Activated T-cell treated with anti-CD3 and anti-CD28 coated beads, Interleukin-2, amount 50 U/mL, for 4 hours (primary cell): ENCODE results near the gene CXCL14. TPM values are rescaled to one million over a fixed set of nuclear protein-coding genes. Genes with fewer than 3 reads are reported as not detected.
A peak's percentile ranks its signal among the peaks of the same experiment; 100 is the strongest.

Experiments used
- ATAC-seq, 2 donors: fragments of 200-7000 bp; cut with Tn5 transposase; one replicate each; pipeline ENCODE4 v1.10.0; 2021
- DNase-seq: peaks from one replicate; pipeline ENCODE4 v3.0.0-alpha.2; 2020
- H3K27me3 Mint-ChIP-seq: one replicate; pipeline ENCODE4 v1.8.0; 2021; ENCODE audit warnings: low read depth, mixed read lengths
- H3K36me3 Mint-ChIP-seq: one replicate; pipeline ENCODE4 v1.8.0; 2022; ENCODE audit warnings: mixed read lengths; ENCODE audit not compliant: insufficient read depth
- H3K4me1 Mint-ChIP-seq: one replicate; pipeline ENCODE4 v1.8.0; 2021; ENCODE audit warnings: low read depth, mixed read lengths
- H3K4me3 Mint-ChIP-seq: one replicate; pipeline ENCODE4 v1.8.0; 2021; ENCODE audit warnings: mild to moderate bottlenecking, moderate library complexity, mixed read lengths
- H3K9me3 Mint-ChIP-seq: one replicate; pipeline ENCODE4 v1.8.0; 2021; ENCODE audit warnings: mixed read lengths
- total RNA-seq, 3 donors: library from RNA; stranded (reverse); gene quantifications; one replicate each; pipeline ENCODE4 v1.2.1, GENCODE V29; 2021

CXCL14 gene
- total RNA-seq = not detected

GRCh38 chr5:135578685-135579341 is at the start of gene CXCL14:
CXCL14 (minus strand) TSS chr5:135578991; CDS start chr5:135578778, 213 bp downstream.
- DNase-seq (no peak), ATAC-seq (peak; percentile 53)
- H3K4me3 Mint-ChIP-seq = no peak within 1 kb of the TSS
- H3K36me3 Mint-ChIP-seq = no peaks in the 10 kb centered on the region
- H3K4me1 Mint-ChIP-seq = no peaks in the 10 kb centered on the region
- no peaks in the 10 kb centered on the region for H3K9me3 Mint-ChIP-seq
- H3K27me3 Mint-ChIP-seq = peaks cover 45% of the 10 kb centered on the region

- ATAC-seq = no peak
- H3K27me3 Mint-ChIP-seq = peaks cover 2% of the 10 kb centered on the region
- no peaks in the 10 kb centered on the region for H3K4me1 Mint-ChIP-seq
- no peaks in the 10 kb centered on the region for H3K9me3 Mint-ChIP-seq
- H3K36me3 Mint-ChIP-seq = no peaks in the 10 kb centered on the region
- DNase-seq = no peak
- H3K4me3 Mint-ChIP-seq = no peak overlapping the region
Measured at GRCh38 chr5:135626636-135627035, 47.8 kb upstream of the CXCL14 start.

GRCh38 chr5:135625961-135626360 is 47.2 kb upstream of the CXCL14 start:
- Mint-ChIP-seq H3K4me1 (no peaks in the 10 kb centered on the region), H3K27me3 (peaks cover 1% of the 10 kb centered on the region), H3K9me3 (peaks cover under 1% of the 10 kb centered on the region), H3K4me3 (no peak overlapping the region), H3K36me3 (no peaks in the 10 kb centered on the region)
- DNase-seq (no peak), ATAC-seq (no peak)

- Mint-ChIP-seq H3K9me3 (peaks cover 4% of the 10 kb centered on the region), H3K4me1 (no peaks in the 10 kb centered on the region), H3K36me3 (no peaks in the 10 kb centered on the region), H3K27me3 (no peaks in the 10 kb centered on the region), H3K4me3 (no peak overlapping the region)
- ATAC-seq (no peak), DNase-seq (no peak)
Measured at GRCh38 chr5:135625486-135625885, 46.7 kb upstream of the CXCL14 start.

GRCh38 chr5:135625061-135625460 is 46.3 kb upstream of the CXCL14 start:
- no peaks in the 10 kb centered on the region for H3K27me3 Mint-ChIP-seq
- ATAC-seq = no peak
- no peak for DNase-seq
- no peaks in the 10 kb centered on the region for H3K4me1 Mint-ChIP-seq
- H3K36me3 Mint-ChIP-seq = no peaks in the 10 kb centered on the region
- H3K9me3 Mint-ChIP-seq = peaks cover 4% of the 10 kb centered on the region
- H3K4me3 Mint-ChIP-seq = no peak overlapping the region

GRCh38 chr5:135623186-135623715 is 44.5 kb upstream of the CXCL14 start:
- no peaks in the 10 kb centered on the region for H3K27me3 Mint-ChIP-seq
- DNase-seq (no peak), ATAC-seq (no peak)
- H3K9me3 Mint-ChIP-seq = peaks cover 18% of the 10 kb centered on the region
- H3K4me3 Mint-ChIP-seq = no peak overlapping the region
- H3K4me1 Mint-ChIP-seq = no peaks in the 10 kb centered on the region
- H3K36me3 Mint-ChIP-seq = no peaks in the 10 kb centered on the region

GRCh38 chr5:135615581-135616260 is 36.9 kb upstream of the CXCL14 start:
- Mint-ChIP-seq H3K9me3 (peaks cover 28% of the 10 kb centered on the region), H3K4me1 (no peaks in the 10 kb centered on the region), H3K4me3 (no peak overlapping the region)

GRCh38 chr5:135615171-135615570 is 36.4 kb upstream of the CXCL14 start:
- no peak for DNase-seq
- H3K36me3 Mint-ChIP-seq = no peaks in the 10 kb centered on the region
- no peak overlapping the region for H3K4me3 Mint-ChIP-seq
- ATAC-seq = no peak
- peaks cover 28% of the 10 kb centered on the region for H3K9me3 Mint-ChIP-seq
- H3K27me3 Mint-ChIP-seq = peaks cover 11% of the 10 kb centered on the region
- H3K4me1 Mint-ChIP-seq = no peaks in the 10 kb centered on the region

More at GRCh38 chr5:135615581-135616260, 36.9 kb upstream of the CXCL14 start:
- ATAC-seq = no peak
- peaks cover 9% of the 10 kb centered on the region for H3K27me3 Mint-ChIP-seq
- H3K36me3 Mint-ChIP-seq = no peaks in the 10 kb centered on the region
- DNase-seq = no peak

GRCh38 chr5:135609981-135610380 is 31.2 kb upstream of the CXCL14 start:
- DNase-seq = no peak
- Mint-ChIP-seq H3K9me3 (peaks cover 2% of the 10 kb centered on the region), H3K36me3 (no peaks in the 10 kb centered on the region), H3K4me1 (no peaks in the 10 kb centered on the region), H3K4me3 (no peak overlapping the region), H3K27me3 (peaks cover 11% of the 10 kb centered on the region)
- no peak for ATAC-seq

GRCh38 chr5:135608761-135609443 is 30.1 kb upstream of the CXCL14 start:
- Mint-ChIP-seq H3K4me3 (no peak overlapping the region), H3K27me3 (peaks cover 8% of the 10 kb centered on the region), H3K4me1 (no peaks in the 10 kb centered on the region), H3K36me3 (no peaks in the 10 kb centered on the region), H3K9me3 (no peaks in the 10 kb centered on the region)
- DNase-seq = no peak
- ATAC-seq = no peak

GRCh38 chr5:135608361-135608760 is 29.6 kb upstream of the CXCL14 start:
- no peaks in the 10 kb centered on the region for H3K4me1 Mint-ChIP-seq
- no peak for DNase-seq
- H3K27me3 Mint-ChIP-seq = peaks cover 8% of the 10 kb centered on the region
- H3K9me3 Mint-ChIP-seq = no peaks in the 10 kb centered on the region
- no peak overlapping the region for H3K4me3 Mint-ChIP-seq
- ATAC-seq = no peak
- H3K36me3 Mint-ChIP-seq = no peaks in the 10 kb centered on the region

- Mint-ChIP-seq H3K27me3 (peaks cover 8% of the 10 kb centered on the region), H3K9me3 (no peaks in the 10 kb centered on the region), H3K4me1 (no peaks in the 10 kb centered on the region), H3K36me3 (no peaks in the 10 kb centered on the region), H3K4me3 (no peak overlapping the region)
- ATAC-seq (no peak), DNase-seq (no peak)
Measured at GRCh38 chr5:135606431-135606830, 27.6 kb upstream of the CXCL14 start.

GRCh38 chr5:135605221-135605620 is 26.4 kb upstream of the CXCL14 start:
- no peaks in the 10 kb centered on the region for H3K9me3 Mint-ChIP-seq

GRCh38 chr5:135604056-135604455 is 25.3 kb upstream of the CXCL14 start:
- H3K27me3 Mint-ChIP-seq = peaks cover 6% of the 10 kb centered on the region
- H3K4me1 Mint-ChIP-seq = no peaks in the 10 kb centered on the region
- H3K9me3 Mint-ChIP-seq = no peaks in the 10 kb centered on the region
- H3K4me3 Mint-ChIP-seq = no peak overlapping the region
- H3K36me3 Mint-ChIP-seq = no peaks in the 10 kb centered on the region
- DNase-seq (no peak), ATAC-seq (no peak)

More at GRCh38 chr5:135605221-135605620, 26.4 kb upstream of the CXCL14 start:
- DNase-seq (no peak), ATAC-seq (no peak)
- Mint-ChIP-seq H3K27me3 (peaks cover 6% of the 10 kb centered on the region), H3K4me1 (no peaks in the 10 kb centered on the region), H3K4me3 (no peak overlapping the region), H3K36me3 (no peaks in the 10 kb centered on the region)
